Hindlimb muscle (tissue), 1 donor: ENCODE results near the gene SLC25A45. TPM values are rescaled to one million over a fixed set of nuclear protein-coding genes. Genes with fewer than 3 reads are reported as not detected.
"Not testable (repeated sequence)": the region's sequence is repeated elsewhere in the genome, so short reads cannot be mapped to it uniquely, and the experiment has no call there.

Source experiments
- DNase-seq: peaks from one replicate; pipeline ENCODE4 v3.0.0-alpha.2; 2013
- polyA plus RNA-seq: library from polyadenylated mRNA; unstranded; fragments of 120-200 nt; gene quantifications from one replicate; pipeline ENCODE4 v1.2.1, GENCODE V29; 2013; ENCODE audit not compliant: insufficient read length

Gene SLC25A45
- polyA plus RNA-seq, 1 donor, result 10.0 TPM

GRCh38 chr11:65357856-65358356 lies 24.5 kb downstream of the SLC25A45 start:
- DNase-seq, result no peak

- DNase-seq, result no peak
These were observed 26.0 kb downstream of the SLC25A45 start for GRCh38 chr11:65356394-65356972.

GRCh38 chr11:65355776-65356393 lies 26.6 kb downstream of the SLC25A45 start:
- DNase-seq, result no peak

- DNase-seq, result no peak
These were observed 27.3 kb downstream of the SLC25A45 start for GRCh38 chr11:65355013-65355775.

GRCh38 chr11:65354265-65355012 lies 28.0 kb downstream of the SLC25A45 start, which contains the start of gene TIGD3:
Gene TIGD3 (plus strand): TSS chr11:65354751. CDS start chr11:65355809, 1,058 bp downstream.
- peak; percentile 97 for DNase-seq

- DNase-seq, result no peak
These were observed 28.6 kb downstream of the SLC25A45 start for GRCh38 chr11:65353900-65354264.

- DNase-seq, result no peak
These were observed 29.1 kb downstream of the SLC25A45 start for GRCh38 chr11:65353376-65353775.

GRCh38 chr11:65352783-65353182 lies 29.7 kb downstream of the SLC25A45 start:
- no peak for DNase-seq

GRCh38 chr11:65351511-65351910 lies 30.9 kb downstream of the SLC25A45 start:
- no peak for DNase-seq

- no peak for DNase-seq
These were observed 40.6 kb downstream of the SLC25A45 start for GRCh38 chr11:65341856-65342255.

GRCh38 chr11:65340226-65340625 lies 42.2 kb downstream of the SLC25A45 start:
- DNase-seq, result no peak

- no peak for DNase-seq
These were observed 43.8 kb downstream of the SLC25A45 start for GRCh38 chr11:65338676-65339075.

GRCh38 chr11:65334696-65335295 lies 47.6 kb downstream of the SLC25A45 start:
- DNase-seq, result no peak

GRCh38 chr11:65332591-65332990 lies 49.9 kb downstream of the SLC25A45 start:
- DNase-seq, result not testable (repeated sequence)

- DNase-seq, result no peak
These were observed 51.9 kb downstream of the SLC25A45 start for GRCh38 chr11:65330544-65330943.

- peak; percentile 86 for DNase-seq
These were observed 52.5 kb downstream of the SLC25A45 start for GRCh38 chr11:65329944-65330403.

- no peak for DNase-seq
These were observed 53.0 kb downstream of the SLC25A45 start for GRCh38 chr11:65329478-65329877.

- DNase-seq, result no peak
These were observed 55.4 kb downstream of the SLC25A45 start for GRCh38 chr11:65327021-65327420.

GRCh38 chr11:65325435-65325834 lies 57.0 kb downstream of the SLC25A45 start:
- no peak for DNase-seq
